Kidney (tissue), 14 donors: Measurements from ENCODE around the gene TACC2. TPM values are rescaled to one million over a fixed set of nuclear protein-coding genes. Genes with fewer than 3 reads are reported as not detected.
A peak's percentile ranks its signal among the peaks of the same experiment; 100 is the strongest.

Experiments
- DNase-seq, 5 donors: peaks; one replicate each; pipeline ENCODE4 v3.0.0-alpha.2; 2013 to 2020
- FAIRE-seq: peaks from 2 replicates; lab custom pipeline; 2012; peaks lifted over from hg19 to GRCh38; lab: Jason Lieb, UNC
- H3K27ac ChIP-seq, 2 donors: one replicate each; pipeline ENCODE4 v1.7.0; 2013; ENCODE audit warnings: low read depth in 2 of 2, low read length in 2 of 2, inconsistent platforms in 1 of 2
- H3K27me3 ChIP-seq: one replicate; pipeline ENCODE4 v1.7.1; 2013; ENCODE audit warnings: low read length, inconsistent platforms; ENCODE audit not compliant: control insufficient read depth, insufficient read depth
- H3K36me3 ChIP-seq, 3 donors: one replicate each; pipeline versions ENCODE4 v1.7.0 to v1.7.1; 2013; ENCODE audit warnings: low read length in 3 of 3, control low read depth in 1 of 3, inconsistent platforms in 1 of 3; ENCODE audit not compliant: insufficient read depth in 3 of 3, control insufficient read depth in 2 of 3
- H3K4me1 ChIP-seq, 3 donors: one replicate each; pipeline versions ENCODE4 v1.7.0 to v1.7.1; 2013; ENCODE audit warnings: low read length in 3 of 3, inconsistent platforms in 1 of 3, low read depth in 1 of 3; ENCODE audit not compliant: control insufficient read depth in 2 of 3, insufficient read depth in 2 of 3
- H3K4me3 ChIP-seq, 3 donors: one replicate each; pipeline versions ENCODE4 v1.7.0 to v1.8.1; 2013; ENCODE audit warnings: low read length in 3 of 3, control low read depth in 1 of 3, inconsistent platforms in 1 of 3
- H3K9ac ChIP-seq, 3 donors: one replicate each; pipeline versions ENCODE4 v1.7.0 to v1.7.1; 2013; ENCODE audit warnings: low read length in 3 of 3, control low read depth in 1 of 3, inconsistent platforms in 1 of 3
- H3K9me3 ChIP-seq, 3 donors: one replicate each; pipeline versions ENCODE4 v1.7.0 to v1.7.1; 2013; ENCODE audit warnings: low read length in 3 of 3, control low read depth in 1 of 3, inconsistent platforms in 1 of 3; ENCODE audit not compliant: control insufficient read depth in 2 of 3, insufficient read depth in 1 of 3
- CTCF ChIP-seq: IDR thresholded peaks from 3 replicates; pipeline ENCODE4 v1.5.1; 2012; ENCODE audit warnings: mild to moderate bottlenecking, moderate library complexity, borderline replicate concordance; ENCODE audit not compliant: insufficient read depth; ENCODE audit errors: extremely low read depth
- intact Hi-C: fragments of 100-400 bp; cut with DNase I; formaldehyde crosslinking; loops from one replicate; pipeline ENCODE4 v1.11.1; 2022
- polyA plus RNA-seq: library from polyadenylated mRNA; stranded (reverse); fragments of 350-450 nt; fragmentation: Illumina TruSeq; extraction: RNeasy Lipid Tissue Mini Kit (QIAGEN cat#74804); gene quantifications from one replicate; pipeline ENCODE4 v1.2.3, GENCODE V29; 2014; ENCODE audit warnings: low read depth, low replicate concordance; ENCODE audit not compliant: insufficient read depth
- total RNA-seq: library from RNA; stranded (reverse); fragmentation: NEBNext Ultra II Directional; extraction: Animal tissue kit (Norgen Biotek cat#: 25700); gene quantifications from one replicate; pipeline ENCODE4 v1.2.1, GENCODE V29; 2021
- donor health status: control.
- donor health status: control.
- donor health status: control.
- donor health status: control.
- donor health status: control.
- donor health status: DM: yes; HTN: yes; CAD: no.
- donor health status: Normal renal cell carcinoma (clear cell type).

TACC2 gene
- total and polyA plus RNA-seq, 2 donors from 2014 or later: 36.4 to 81.0 TPM

- Histone ChIP-seq H3K4me1 (peaks cover 0 to 40% (median 24%) of the 10 kb centered on the region in 3 donors), H3K27ac (no peak overlapping the region), H3K9ac (no peak overlapping the region), H3K9me3 (no peaks in the 10 kb centered on the region), H3K4me3 (no peak overlapping the region), H3K36me3 (peaks cover 0 to 7% (median 0%) of the 10 kb centered on the region in 3 donors), H3K27me3 (no peaks in the 10 kb centered on the region)
- intact Hi-C loops: no loop called here
- no peak for DNase-seq
- no peak for TF ChIP-seq CTCF
- no peak for FAIRE-seq
Observed at GRCh38 chr10:122145113-122145512, 156.2 kb downstream of the TACC2 start.

GRCh38 chr10:122147663-122148062 is 158.7 kb downstream of the TACC2 start:
- H3K27ac ChIP-seq: no peak overlapping the region
- intact Hi-C loops: no loop called here
- H3K27me3 ChIP-seq: no peaks in the 10 kb centered on the region
- TF ChIP-seq CTCF: no peak
- no peak overlapping the region for H3K4me3 ChIP-seq
- no peak overlapping the region for H3K9ac ChIP-seq
- H3K36me3 ChIP-seq: peaks cover 0 to 7% (median 0%) of the 10 kb centered on the region in 3 donors
- FAIRE-seq (no peak), DNase-seq (peak in 1 of 5 donors; percentile 49)
- peaks cover 0 to 19% (median 12%) of the 10 kb centered on the region in 3 donors for H3K4me1 ChIP-seq
- H3K9me3 ChIP-seq: no peaks in the 10 kb centered on the region

- H3K36me3 ChIP-seq: peaks cover 0 to 7% (median 0%) of the 10 kb centered on the region in 3 donors
- H3K27me3 ChIP-seq: no peaks in the 10 kb centered on the region
- no peak overlapping the region for H3K4me3 ChIP-seq
- H3K9me3 ChIP-seq: no peaks in the 10 kb centered on the region
- H3K4me1 ChIP-seq: peaks cover 0 to 13% (median 6%) of the 10 kb centered on the region in 3 donors
- FAIRE-seq: no peak
- intact Hi-C loops: no loop called here
- peak overlapping the region; percentile 24 to 29 for H3K27ac ChIP-seq
- no peak for DNase-seq
- H3K9ac ChIP-seq: no peak overlapping the region
- TF ChIP-seq CTCF: no peak
Observed at GRCh38 chr10:122148876-122149560, 160.1 kb downstream of the TACC2 start.
